ENCODE results near the gene CDC25A. TPM values are rescaled to one million over a fixed set of nuclear protein-coding genes. Genes with fewer than 3 reads are reported as not detected.

Gene CDC25A
- total RNA-seq, 1 donor from 2014 or later = 51.8 TPM

DNA sequence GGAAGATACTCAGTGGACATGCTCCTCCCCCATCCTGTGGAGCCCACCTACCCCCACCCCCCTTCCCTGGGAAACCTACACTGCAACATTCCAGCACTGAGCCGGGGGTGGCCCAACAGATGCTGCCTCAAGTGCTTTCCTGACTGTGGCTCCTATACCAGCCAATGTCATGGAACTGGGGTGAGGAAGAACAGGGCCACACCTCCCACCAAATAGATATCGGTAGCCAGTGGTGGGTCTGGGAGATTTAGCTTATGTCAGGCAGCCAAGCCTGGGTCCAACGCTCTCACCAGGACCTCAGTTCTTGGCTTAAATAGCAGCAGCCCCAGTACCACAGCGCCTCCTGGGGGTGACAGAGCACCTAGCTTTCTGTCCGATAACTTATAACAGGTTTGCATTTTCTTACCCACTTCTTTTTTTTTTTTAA is 30.3 kb downstream of the CDC25A start:
- H3K36me3 Mint-ChIP-seq = peaks cover 25% of the 10 kb centered on the region
- peak; percentile 84 for DNase-seq (ENCODE audit: low spot score)
- H3K4me1 ChIP-seq = no peaks in the 10 kb centered on the region
- no peak overlapping the region for H3K4me3 ChIP-seq
- peaks cover 11% of the 10 kb centered on the region for H4K20me1 ChIP-seq (ENCODE audit: low read depth)
- H3K36me3 ChIP-seq = no peaks in the 10 kb centered on the region
- H3K4me2 ChIP-seq = no peak overlapping the region
- H3K9me3 Mint-ChIP-seq = no peaks in the 10 kb centered on the region
- no peaks in the 10 kb centered on the region for H3K79me2 ChIP-seq (ENCODE audit: low read depth)
- H3K27me3 Mint-ChIP-seq (ENCODE audit: insufficient read depth, low read depth) = peaks cover 3% of the 10 kb centered on the region
- no peaks in the 10 kb centered on the region for H3K27me3 ChIP-seq
- peaks cover 31% of the 10 kb centered on the region for H3F3A ChIP-seq (ENCODE audit: low read depth)
- no peak overlapping the region for H3K27ac ChIP-seq
- H3K9ac ChIP-seq = no peak overlapping the region
- H3K27ac Mint-ChIP-seq = no peak overlapping the region
- no peak overlapping the region for H3K4me3 Mint-ChIP-seq
- H2AFZ ChIP-seq (replicated peaks) = no peak overlapping the region
- H3K9me3 ChIP-seq (ENCODE audit: low read depth) = no peaks in the 10 kb centered on the region
- TF ChIP-seq EZH2phosphoT487 (IDR thresholded peaks at IDR 0.05) = no peak
- TF ChIP-seq, protein P1, sequence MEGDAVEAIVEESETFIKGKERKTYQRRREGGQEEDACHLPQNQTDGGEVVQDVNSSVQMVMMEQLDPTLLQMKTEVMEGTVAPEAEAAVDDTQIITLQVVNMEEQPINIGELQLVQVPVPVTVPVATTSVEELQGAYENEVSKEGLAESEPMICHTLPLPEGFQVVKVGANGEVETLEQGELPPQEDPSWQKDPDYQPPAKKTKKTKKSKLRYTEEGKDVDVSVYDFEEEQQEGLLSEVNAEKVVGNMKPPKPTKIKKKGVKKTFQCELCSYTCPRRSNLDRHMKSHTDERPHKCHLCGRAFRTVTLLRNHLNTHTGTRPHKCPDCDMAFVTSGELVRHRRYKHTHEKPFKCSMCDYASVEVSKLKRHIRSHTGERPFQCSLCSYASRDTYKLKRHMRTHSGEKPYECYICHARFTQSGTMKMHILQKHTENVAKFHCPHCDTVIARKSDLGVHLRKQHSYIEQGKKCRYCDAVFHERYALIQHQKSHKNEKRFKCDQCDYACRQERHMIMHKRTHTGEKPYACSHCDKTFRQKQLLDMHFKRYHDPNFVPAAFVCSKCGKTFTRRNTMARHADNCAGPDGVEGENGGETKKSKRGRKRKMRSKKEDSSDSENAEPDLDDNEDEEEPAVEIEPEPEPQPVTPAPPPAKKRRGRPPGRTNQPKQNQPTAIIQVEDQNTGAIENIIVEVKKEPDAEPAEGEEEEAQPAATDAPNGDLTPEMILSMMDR (IDR thresholded peaks at IDR 0.05) = peak; percentile 90
- H3K4me1 Mint-ChIP-seq = peaks cover 3% of the 10 kb centered on the region

DNA sequence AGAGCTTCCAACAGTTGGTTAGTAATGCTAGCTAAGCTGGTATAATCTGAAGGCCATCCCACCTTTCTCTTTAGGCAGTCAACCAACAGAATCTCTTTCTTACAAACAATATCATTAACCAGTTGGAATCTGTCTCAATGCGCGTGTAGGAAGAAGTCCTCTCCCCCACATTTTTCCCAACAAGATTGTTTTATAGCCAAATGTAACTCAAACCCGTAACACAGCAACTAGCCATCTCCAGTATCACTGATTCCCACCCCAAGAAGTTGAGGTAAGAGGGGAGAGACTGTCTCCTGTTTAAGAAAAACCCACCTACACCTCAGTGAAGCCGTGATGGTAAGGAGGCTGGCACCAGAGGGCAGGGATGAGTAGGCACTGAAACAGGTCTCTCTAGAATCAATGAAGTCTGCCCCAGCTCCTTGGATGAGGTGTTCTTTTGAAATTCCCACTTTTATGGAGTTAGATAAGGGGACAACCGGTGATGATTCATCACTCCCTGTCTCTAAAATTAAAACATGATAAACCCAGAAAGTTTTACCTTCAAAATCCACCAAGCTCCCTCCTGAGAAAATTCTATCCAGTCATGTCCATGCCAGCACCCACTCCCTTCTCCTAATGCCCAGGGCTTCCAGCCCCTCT is 30.9 kb downstream of the CDC25A start:
- DNase-seq (ENCODE audit: low spot score) = no peak
- H3K4me3 ChIP-seq = no peak overlapping the region
- H3K9ac ChIP-seq = no peak overlapping the region
- no peaks in the 10 kb centered on the region for H3K4me1 ChIP-seq
- Mint-ChIP-seq H3K4me1 (peaks cover 3% of the 10 kb centered on the region), H3K36me3 (peaks cover 25% of the 10 kb centered on the region), H3K4me3 (no peak overlapping the region), H3K27me3 (ENCODE audit: insufficient read depth, low read depth) (peaks cover 3% of the 10 kb centered on the region), H3K27ac (no peak overlapping the region), H3K9me3 (no peaks in the 10 kb centered on the region)
- no peaks in the 10 kb centered on the region for H3K27me3 ChIP-seq
- peak overlapping the region; percentile 53 for H3K27ac ChIP-seq
- TF ChIP-seq, protein P1 (IDR thresholded peaks at IDR 0.05) = no peak
- TF ChIP-seq EZH2phosphoT487 (IDR thresholded peaks at IDR 0.05) (no peak), EZH2 (IDR thresholded peaks at IDR 0.05) (no peak)
- peaks cover 11% of the 10 kb centered on the region for H4K20me1 ChIP-seq (ENCODE audit: low read depth)
- no peak overlapping the region for H2AFZ ChIP-seq (replicated peaks)
- no peaks in the 10 kb centered on the region for H3K9me3 ChIP-seq (ENCODE audit: low read depth)
- H3K4me2 ChIP-seq = no peak overlapping the region
- no peaks in the 10 kb centered on the region for H3K36me3 ChIP-seq
- peaks cover 31% of the 10 kb centered on the region for H3F3A ChIP-seq (ENCODE audit: low read depth)
- no peaks in the 10 kb centered on the region for H3K79me2 ChIP-seq (ENCODE audit: low read depth)

DNA sequence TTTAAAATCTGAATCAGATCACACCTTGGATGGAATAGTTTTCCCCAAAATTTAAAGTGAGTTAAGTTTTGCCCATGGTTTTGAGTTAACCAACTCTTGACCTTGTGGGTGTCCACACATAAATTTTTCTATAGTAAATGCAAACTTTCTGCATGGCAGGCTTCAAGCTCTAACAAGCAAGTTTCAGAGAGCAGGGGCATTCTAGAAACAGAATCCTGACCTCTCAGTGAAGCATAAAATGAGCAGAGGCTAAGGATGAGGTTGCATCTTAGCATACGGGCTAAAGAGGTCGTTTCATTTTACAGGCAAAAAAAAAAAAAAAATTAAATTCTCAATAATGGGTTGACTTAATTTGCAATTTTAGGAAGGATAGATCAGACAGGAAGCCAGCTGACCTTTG is 32.1 kb downstream of the CDC25A start:
- H3K27ac Mint-ChIP-seq = no peak overlapping the region
- H2AFZ ChIP-seq (replicated peaks) = no peak overlapping the region
- no peak overlapping the region for H3K27ac ChIP-seq

More for the DNA sequence above, 32.1 kb downstream of the CDC25A start:
- Mint-ChIP-seq H3K4me3 (no peak overlapping the region), H3K4me1 (peaks cover 3% of the 10 kb centered on the region), H3K27me3 (ENCODE audit: insufficient read depth, low read depth) (peaks cover 3% of the 10 kb centered on the region), H3K36me3 (peaks cover 20% of the 10 kb centered on the region), H3K9me3 (no peaks in the 10 kb centered on the region)
- H3F3A ChIP-seq (ENCODE audit: low read depth) = peaks cover 28% of the 10 kb centered on the region
- no peaks in the 10 kb centered on the region for H3K27me3 ChIP-seq
- TF ChIP-seq EZH2 (IDR thresholded peaks at IDR 0.05) (no peak), EZH2phosphoT487 (IDR thresholded peaks at IDR 0.05) (no peak)
- TF ChIP-seq, protein P1 (IDR thresholded peaks at IDR 0.05) = no peak
- H3K9ac ChIP-seq = no peak overlapping the region
- H4K20me1 ChIP-seq (ENCODE audit: low read depth) = peaks cover 11% of the 10 kb centered on the region
- no peak for DNase-seq (ENCODE audit: low spot score)
- no peaks in the 10 kb centered on the region for H3K79me2 ChIP-seq (ENCODE audit: low read depth)
- H3K4me2 ChIP-seq = no peak overlapping the region
- H3K9me3 ChIP-seq (ENCODE audit: low read depth) = no peaks in the 10 kb centered on the region
- no peaks in the 10 kb centered on the region for H3K36me3 ChIP-seq
- peaks cover 2% of the 10 kb centered on the region for H3K4me1 ChIP-seq
- no peak overlapping the region for H3K4me3 ChIP-seq

All from neural progenitor cell (in vitro differentiated cells).